Tibial nerve (tissue), 4 donors: Measurements from ENCODE around the gene SEL1L2.

Source experiments
- EP300 ChIP-seq, 2 donors: sonication (generic); formaldehyde crosslinking; IDR thresholded peaks; one replicate each; pipeline ENCODE4 v1.6.1; 2017; ENCODE audit warnings: antibody characterized with exemption in 2 of 2, mild to moderate bottlenecking in 1 of 2
- POLR2A ChIP-seq, 2 donors: fragments of 450-650 bp; IDR thresholded peaks; one replicate each; pipeline ENCODE4 v1.6.1; 2017; ENCODE audit warnings: antibody characterized with exemption in 2 of 2, mild to moderate bottlenecking in 2 of 2, moderate library complexity in 2 of 2
- TF ChIP-seq, protein P1 (sequence below), 5 experiments: fragments of 200-600 bp in 3 of 5; fragments of 450-650 bp in 2 of 5; sonication (generic) in 3 of 5; IDR thresholded peaks; one replicate each; pipeline ENCODE4 v1.5.1; 2016 to 2019; ENCODE audit warnings: antibody characterized with exemption in 5 of 5, mild to moderate bottlenecking in 3 of 5, moderate library complexity in 2 of 5

DNA sequence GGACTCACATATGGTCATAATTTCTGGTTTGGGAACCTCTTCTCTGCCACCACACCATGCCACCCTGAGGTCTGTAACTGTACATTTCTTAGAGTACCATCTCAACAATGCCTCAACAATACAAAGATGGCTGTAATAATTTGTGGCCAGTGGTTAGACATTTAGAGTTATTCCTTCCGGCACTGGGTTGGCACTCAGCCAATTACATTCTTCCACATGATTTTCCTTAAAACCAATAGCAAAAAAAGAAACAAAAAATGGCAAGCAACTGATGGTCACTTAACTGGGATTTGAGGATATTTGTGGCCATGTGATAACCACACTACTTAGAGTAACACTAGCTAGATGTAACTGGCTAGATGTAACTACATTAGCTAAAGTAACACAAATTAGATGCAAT lies 79.9 kb downstream of the SEL1L2 start:
- no peak for TF ChIP-seq EP300 (IDR thresholded peaks at IDR 0.05)
- TF ChIP-seq, protein P1, sequence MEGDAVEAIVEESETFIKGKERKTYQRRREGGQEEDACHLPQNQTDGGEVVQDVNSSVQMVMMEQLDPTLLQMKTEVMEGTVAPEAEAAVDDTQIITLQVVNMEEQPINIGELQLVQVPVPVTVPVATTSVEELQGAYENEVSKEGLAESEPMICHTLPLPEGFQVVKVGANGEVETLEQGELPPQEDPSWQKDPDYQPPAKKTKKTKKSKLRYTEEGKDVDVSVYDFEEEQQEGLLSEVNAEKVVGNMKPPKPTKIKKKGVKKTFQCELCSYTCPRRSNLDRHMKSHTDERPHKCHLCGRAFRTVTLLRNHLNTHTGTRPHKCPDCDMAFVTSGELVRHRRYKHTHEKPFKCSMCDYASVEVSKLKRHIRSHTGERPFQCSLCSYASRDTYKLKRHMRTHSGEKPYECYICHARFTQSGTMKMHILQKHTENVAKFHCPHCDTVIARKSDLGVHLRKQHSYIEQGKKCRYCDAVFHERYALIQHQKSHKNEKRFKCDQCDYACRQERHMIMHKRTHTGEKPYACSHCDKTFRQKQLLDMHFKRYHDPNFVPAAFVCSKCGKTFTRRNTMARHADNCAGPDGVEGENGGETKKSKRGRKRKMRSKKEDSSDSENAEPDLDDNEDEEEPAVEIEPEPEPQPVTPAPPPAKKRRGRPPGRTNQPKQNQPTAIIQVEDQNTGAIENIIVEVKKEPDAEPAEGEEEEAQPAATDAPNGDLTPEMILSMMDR (IDR thresholded peaks at IDR 0.05) = no peak
- no peak for TF ChIP-seq POLR2A (IDR thresholded peaks at IDR 0.05)
